Stimulated activated CD8-positive, alpha-beta memory T cell treated with anti-CD3 and anti-CD28 coated beads, Interleukin-7, amount 100 ng/mL, for 24 hours (primary cell): ENCODE data around the gene PKP3.
"Not testable (repeated sequence)": the region's sequence is repeated elsewhere in the genome, so short reads cannot be mapped to it uniquely, and the experiment has no call there.

Experiments used
- DNase-seq: peaks from one replicate; pipeline ENCODE4 v3.0.0-alpha.2; 2020; ENCODE audit warnings: low read depth

Gene PKP3

GRCh38 chr11:409600-410483 lies 15.8 kb downstream of the PKP3 start:
- no peak for DNase-seq

- DNase-seq: not testable (repeated sequence)
These were observed 16.7 kb downstream of the PKP3 start for GRCh38 chr11:410711-411110.

DNA sequence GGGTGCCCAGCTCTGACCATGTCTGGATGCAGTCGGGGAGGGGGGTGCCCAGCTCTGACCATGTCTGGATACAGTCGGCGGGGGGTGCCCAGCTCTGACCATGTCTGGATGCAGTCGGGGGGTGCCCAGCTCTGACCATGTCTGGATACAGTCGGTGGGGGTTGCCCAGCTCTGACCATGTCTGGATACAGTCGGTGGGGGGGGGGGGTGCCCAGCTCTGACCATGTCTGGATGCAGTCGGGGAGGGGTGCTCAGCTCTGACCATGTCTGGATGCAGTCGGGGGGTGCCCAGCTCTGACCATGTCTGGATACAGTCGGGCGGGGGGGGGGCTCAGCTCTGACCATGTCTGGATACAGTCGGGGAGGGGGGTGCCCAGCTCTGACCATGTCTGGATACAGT lies 17.5 kb downstream of the PKP3 start:
- not testable (repeated sequence) for DNase-seq

- no peak for DNase-seq
These were observed 18.7 kb downstream of the PKP3 start for GRCh38 chr11:412641-413119.

GRCh38 chr11:413120-414081 lies 19.4 kb downstream of the PKP3 start:
- no peak for DNase-seq

DNA sequence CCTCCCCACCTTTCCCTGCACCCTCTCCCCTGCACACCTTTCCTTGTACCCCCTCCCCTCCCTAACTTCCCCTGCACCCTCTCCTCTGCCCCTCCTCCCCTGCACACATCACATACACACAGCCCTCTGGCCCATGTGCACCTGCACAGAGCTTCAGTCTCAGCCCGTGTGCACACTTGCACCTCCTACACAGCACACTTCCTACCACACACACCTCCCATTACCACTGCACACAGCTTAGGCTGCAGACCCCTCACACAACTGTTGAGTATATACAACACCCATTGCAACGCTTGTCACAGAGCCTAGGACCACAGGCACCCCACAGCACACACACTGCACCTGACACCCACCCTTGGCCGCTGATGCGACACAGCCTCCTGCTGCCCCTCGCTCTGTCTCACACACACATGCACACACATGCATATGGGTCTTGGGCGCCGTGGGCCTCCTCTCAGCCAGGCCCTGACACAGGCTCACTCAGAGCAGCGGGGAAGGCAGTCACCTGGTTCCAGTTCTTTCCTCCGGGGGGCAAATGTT lies 20.4 kb downstream of the PKP3 start:
- no peak for DNase-seq

- no peak for DNase-seq
These were observed 21.6 kb downstream of the PKP3 start for GRCh38 chr11:415640-416041.

- no peak for DNase-seq
These were observed 22.2 kb downstream of the PKP3 start for GRCh38 chr11:416051-416756.

DNA sequence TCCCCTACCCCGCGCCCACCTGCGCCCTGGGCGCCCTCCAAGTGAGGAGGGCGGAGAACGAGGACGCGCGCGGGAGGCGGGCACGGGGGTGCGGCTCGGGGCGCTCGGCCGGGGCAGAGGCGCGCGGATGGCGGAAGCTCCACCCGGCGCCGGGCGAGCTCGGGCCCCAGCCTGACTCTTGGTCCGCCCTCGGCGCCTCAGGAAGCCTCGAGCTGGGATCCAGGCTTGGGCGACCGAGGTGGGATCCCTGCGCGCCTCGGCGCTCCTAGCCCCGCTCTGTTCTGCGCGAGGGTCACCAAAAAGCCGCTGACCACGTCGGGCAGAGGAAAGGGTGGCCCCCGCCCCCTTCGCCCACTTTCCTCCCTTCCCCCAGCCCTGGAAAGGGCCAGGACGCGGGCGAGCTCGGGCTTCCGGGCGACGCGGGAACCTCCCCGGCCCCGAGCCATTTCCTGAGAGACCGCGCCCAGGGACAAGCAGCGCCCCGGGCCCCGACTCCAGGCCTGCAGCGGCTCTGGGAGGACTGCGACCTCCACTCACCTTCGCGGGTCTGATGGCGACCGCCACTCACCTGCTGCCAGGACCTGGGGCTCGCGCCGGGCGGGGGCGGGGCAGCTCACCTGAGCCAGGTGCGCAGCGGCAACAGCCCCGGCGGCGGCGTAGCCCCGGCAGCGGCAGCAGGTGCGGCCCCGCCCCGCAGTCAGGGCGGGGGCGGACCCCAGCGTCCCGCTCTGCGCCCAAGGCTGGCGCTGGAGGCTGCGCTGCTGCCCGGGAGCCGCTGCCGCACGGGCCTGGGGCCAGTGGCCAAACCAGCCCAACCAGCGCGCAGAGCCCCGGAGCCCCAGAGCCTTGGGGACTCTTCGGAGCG lies 23.0 kb downstream of the PKP3 start:
- no peak for DNase-seq

DNA sequence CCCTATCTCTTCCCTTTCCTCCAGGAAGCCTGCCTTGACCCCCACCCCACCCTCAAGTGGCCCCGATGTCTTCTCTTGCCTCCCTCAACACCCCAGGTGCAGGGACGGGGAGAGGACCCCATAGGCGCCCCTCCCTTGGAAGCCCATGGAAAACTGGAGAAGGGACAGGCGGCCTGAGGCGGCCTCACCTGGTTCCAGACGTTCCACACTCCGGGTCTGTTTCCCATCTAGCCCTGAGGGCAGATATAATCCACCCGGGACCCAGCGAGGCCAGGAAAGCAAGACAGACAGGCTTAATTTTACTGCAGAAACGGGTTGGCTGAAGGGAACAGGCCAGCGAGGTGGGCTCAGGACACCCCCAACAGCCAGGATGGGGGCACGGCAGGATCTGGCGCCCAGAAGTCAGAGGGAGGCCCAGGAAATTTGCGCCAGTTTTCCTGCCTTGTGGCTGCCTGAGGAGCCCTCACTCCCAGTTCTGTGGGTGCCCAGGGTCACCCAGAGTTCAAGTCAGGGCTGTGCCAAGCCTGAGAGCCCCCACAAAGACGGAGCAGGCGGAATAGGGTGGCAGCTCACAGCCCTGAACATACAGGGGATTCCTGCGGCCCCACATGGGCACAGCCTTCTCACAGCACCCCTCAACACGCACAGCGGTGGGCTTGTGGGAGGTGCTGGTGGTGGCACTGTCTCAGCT lies 23.8 kb downstream of the PKP3 start:
- DNase-seq: no peak

- DNase-seq: no peak
These were observed 24.6 kb downstream of the PKP3 start for GRCh38 chr11:418343-419247.

DNA sequence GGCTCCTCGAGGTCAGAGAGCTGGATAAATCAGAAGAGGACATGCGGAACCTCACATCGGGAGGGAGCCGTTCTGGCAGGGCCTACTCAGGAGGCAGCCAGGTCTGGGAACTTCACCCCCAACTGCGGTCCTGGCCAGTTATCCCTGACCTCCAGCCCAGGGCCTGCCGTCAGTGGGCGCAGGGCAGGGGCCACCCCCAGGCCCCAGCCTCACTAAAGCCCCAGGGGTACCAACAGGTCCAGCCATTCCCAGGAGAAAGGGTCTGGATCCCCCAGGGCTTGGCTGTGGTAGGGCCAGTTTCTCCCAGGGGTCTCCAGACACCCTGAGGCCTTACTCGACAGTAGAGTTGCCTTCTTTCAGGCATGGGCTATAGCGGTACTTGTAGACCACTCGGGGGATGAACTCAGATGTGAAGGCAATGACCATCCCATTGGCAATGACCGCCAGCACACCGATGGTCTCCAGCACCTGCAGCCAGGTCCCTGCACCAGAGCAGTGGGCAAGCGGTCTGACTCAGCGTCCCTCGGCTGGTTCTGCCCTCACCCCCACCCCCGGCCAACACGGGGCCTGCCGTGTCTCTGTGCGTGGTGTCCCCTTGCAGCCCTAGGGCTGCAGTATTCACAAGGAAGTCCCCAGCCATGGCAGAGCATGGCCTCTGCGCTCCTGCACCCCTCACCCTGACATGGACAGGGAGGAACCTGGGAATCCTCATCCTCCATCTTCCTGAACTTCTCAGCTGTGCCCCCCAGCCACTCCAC lies 25.4 kb downstream of the PKP3 start:
- DNase-seq: no peak

GRCh38 chr11:420054-420910 lies 26.3 kb downstream of the PKP3 start:
- DNase-seq: no peak

DNA sequence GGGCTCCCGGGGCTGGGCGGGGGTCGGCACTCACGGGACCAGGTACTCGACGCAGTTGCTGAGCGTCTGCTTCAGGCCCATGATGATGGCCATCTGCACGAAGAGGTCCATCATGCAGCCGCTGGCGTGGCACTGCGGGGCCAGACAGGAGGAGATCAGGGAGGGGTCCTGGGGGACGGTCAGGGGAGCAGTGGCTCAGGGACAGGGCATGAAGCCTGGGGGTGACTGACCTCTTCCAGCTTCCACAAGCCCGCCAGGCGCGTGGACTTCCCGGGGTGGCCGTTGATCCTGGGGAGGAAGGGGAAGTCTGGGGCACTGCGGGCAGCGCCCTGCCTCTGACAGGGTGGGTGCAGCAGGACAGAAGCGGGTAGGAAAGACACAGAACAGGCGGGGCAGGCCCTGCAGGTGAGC lies 26.9 kb downstream of the PKP3 start:
- DNase-seq: no peak

GRCh38 chr11:422249-422656 lies 28.2 kb downstream of the PKP3 start:
- no peak for DNase-seq

GRCh38 chr11:424232-424631 lies 30.2 kb downstream of the PKP3 start:
- no peak for DNase-seq

GRCh38 chr11:424766-425165 lies 30.8 kb downstream of the PKP3 start:
- not testable (repeated sequence) for DNase-seq
